Epidermal melanocyte (primary cell): ENCODE data around the gene NUP210.
"Not testable (repeated sequence)": the region's sequence is repeated elsewhere in the genome, so short reads cannot be mapped to it uniquely, and the experiment has no call there.

Experiments used
- DNase-seq: peaks from one replicate; pipeline ENCODE4 v3.0.0; 2011; ENCODE audit warnings: low spot score; ENCODE audit not compliant: insufficient read length

The NUP210 gene

GRCh38 chr3:13420045-13420830, at the start of gene NUP210:
TSS of gene NUP210 (minus strand) at chr3:13420322. CDS start at chr3:13420226, 96 bp downstream.
- DNase-seq = no peak

- DNase-seq = no peak
Measured at GRCh38 chr3:13466781-13467180, 46.7 kb upstream of the NUP210 start.

GRCh38 chr3:13465236-13465873, 45.2 kb upstream of the NUP210 start:
- DNase-seq = no peak

GRCh38 chr3:13463618-13464400, 43.7 kb upstream of the NUP210 start:
- DNase-seq = no peak

- no peak for DNase-seq
Measured at GRCh38 chr3:13462822-13463221, 42.7 kb upstream of the NUP210 start.

GRCh38 chr3:13462125-13462629, 42.1 kb upstream of the NUP210 start:
- no peak for DNase-seq

GRCh38 chr3:13461169-13462124, 41.3 kb upstream of the NUP210 start:
- DNase-seq = no peak

GRCh38 chr3:13460341-13460736, 40.2 kb upstream of the NUP210 start:
- DNase-seq = no peak

GRCh38 chr3:13459605-13460340, 39.7 kb upstream of the NUP210 start:
- no peak for DNase-seq

- DNase-seq = no peak
Measured at GRCh38 chr3:13457593-13457992, 37.5 kb upstream of the NUP210 start.

GRCh38 chr3:13455644-13456043, 35.5 kb upstream of the NUP210 start:
- no peak for DNase-seq

- DNase-seq = no peak
Measured at GRCh38 chr3:13452490-13453335, 32.6 kb upstream of the NUP210 start.

- no peak for DNase-seq
Measured at GRCh38 chr3:13451301-13451673, 31.2 kb upstream of the NUP210 start.

- not testable (repeated sequence) for DNase-seq
Measured at GRCh38 chr3:13442882-13443281, 22.8 kb upstream of the NUP210 start.

GRCh38 chr3:13440204-13440817, 20.2 kb upstream of the NUP210 start:
- DNase-seq = no peak

- DNase-seq = not testable (repeated sequence)
Measured at GRCh38 chr3:13436213-13436612, 16.1 kb upstream of the NUP210 start.

- DNase-seq = no peak
Measured at GRCh38 chr3:13433912-13434311, 13.8 kb upstream of the NUP210 start.

- DNase-seq = no peak
Measured at GRCh38 chr3:13432093-13432492, 12.0 kb upstream of the NUP210 start.

GRCh38 chr3:13430411-13430875, 10.3 kb upstream of the NUP210 start:
- not testable (repeated sequence) for DNase-seq
